ENCODE results near the gene EXO1. TPM values are rescaled to one million over a fixed set of nuclear protein-coding genes. Genes with fewer than 3 reads are reported as not detected.

The EXO1 gene
- total and polyA plus RNA-seq, 9 donors, result 0.12 to 1.3 (median 0.63) TPM

- Histone ChIP-seq H3K9me3 (no peaks in the 10 kb centered on the region), H3K4me1 (ENCODE audit: insufficient read depth) (no peaks in the 10 kb centered on the region), H3K27me3 (no peaks in the 10 kb centered on the region), H3K27ac (no peak overlapping the region), H3K36me3 (no peaks in the 10 kb centered on the region), H3K4me3 (no peak overlapping the region)
- WGBS, 3 donors, result 89 to 95% (median 93%) methylated on average over 6 of the region's 6 CpGs
- TF ChIP-seq EP300 (IDR thresholded peaks at IDR 0.05), result no peak
- TF ChIP-seq CTCF (IDR thresholded peaks at IDR 0.05), result no peak
- TF ChIP-seq POLR2A (IDR thresholded peaks at IDR 0.05), result no peak
- DNase-seq, result no peak
- intact Hi-C loops (cut with DNase I), result no loop called here
Observed at GRCh38 chr1:241881440-241881839, 33.4 kb downstream of the EXO1 start.

- no peaks in the 10 kb centered on the region for H3K9me3 ChIP-seq
- no peaks in the 10 kb centered on the region for H3K36me3 ChIP-seq
- intact Hi-C loops (cut with DNase I), result no loop called here
- H3K4me3 ChIP-seq, result no peak overlapping the region
- no peaks in the 10 kb centered on the region for H3K4me1 ChIP-seq (ENCODE audit: insufficient read depth)
- no peak for TF ChIP-seq CTCF (IDR thresholded peaks at IDR 0.05)
- no peak for TF ChIP-seq POLR2A (IDR thresholded peaks at IDR 0.05)
- no peak for TF ChIP-seq EP300 (IDR thresholded peaks at IDR 0.05)
- no peaks in the 10 kb centered on the region for H3K27me3 ChIP-seq
- WGBS, 3 donors, result 71 to 91% (median 76%) methylated on average over 1 of the region's 1 CpG
- no peak for DNase-seq
- no peak overlapping the region for H3K27ac ChIP-seq
Observed at GRCh38 chr1:241883159-241883558, 35.2 kb downstream of the EXO1 start.

GRCh38 chr1:241888232-241888631 lies 40.2 kb downstream of the EXO1 start:
- no peak overlapping the region for H3K4me3 ChIP-seq
- H3K27ac ChIP-seq, result no peak overlapping the region
- no peak for TF ChIP-seq POLR2A (IDR thresholded peaks at IDR 0.05)
- TF ChIP-seq CTCF (IDR thresholded peaks at IDR 0.05), result no peak
- no peak for TF ChIP-seq EP300 (IDR thresholded peaks at IDR 0.05)
- no peak for DNase-seq
- intact Hi-C loops (cut with DNase I), result no loop called here
- no peaks in the 10 kb centered on the region for H3K4me1 ChIP-seq (ENCODE audit: insufficient read depth)
- no peaks in the 10 kb centered on the region for H3K9me3 ChIP-seq
- 79 to 91% (median 90%) methylated on average over 4 of the region's 4 CpGs for WGBS, 3 donors
- no peaks in the 10 kb centered on the region for H3K36me3 ChIP-seq
- no peaks in the 10 kb centered on the region for H3K27me3 ChIP-seq

DNA sequence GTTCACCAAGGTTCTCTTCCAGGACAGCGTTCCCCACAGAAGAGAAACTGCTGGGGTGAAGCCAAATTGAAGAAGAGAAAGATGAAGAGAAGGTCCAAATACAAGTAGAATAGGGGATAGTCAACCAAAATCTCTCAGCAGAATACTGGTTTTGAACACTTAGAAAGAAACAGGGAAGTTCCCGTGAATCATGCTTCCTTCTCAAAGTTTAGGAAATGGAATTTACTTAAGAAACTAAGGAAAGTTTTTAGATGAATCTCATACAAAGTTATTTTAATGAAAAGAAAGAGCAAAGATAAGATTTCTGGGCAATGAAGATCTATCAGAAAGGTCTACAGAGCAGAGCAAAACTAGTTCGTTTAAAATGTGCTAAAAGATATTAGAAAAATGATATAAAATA lies 43.3 kb downstream of the EXO1 start:
- no peaks in the 10 kb centered on the region for H3K4me1 ChIP-seq (ENCODE audit: insufficient read depth)
- H3K4me3 ChIP-seq, result no peak overlapping the region
- H3K27ac ChIP-seq, result no peak overlapping the region
- TF ChIP-seq POLR2A (IDR thresholded peaks at IDR 0.05), result no peak
- TF ChIP-seq EP300 (IDR thresholded peaks at IDR 0.05), result no peak
- no peak for TF ChIP-seq CTCF (IDR thresholded peaks at IDR 0.05)
- WGBS, 3 donors, result 59 to 78% (median 66%) methylated on average over 3 of the region's 3 CpGs
- DNase-seq, result no peak
- intact Hi-C loops (cut with DNase I), result no loop called here
- no peaks in the 10 kb centered on the region for H3K27me3 ChIP-seq
- H3K9me3 ChIP-seq, result no peaks in the 10 kb centered on the region
- H3K36me3 ChIP-seq, result no peaks in the 10 kb centered on the region

GRCh38 chr1:241894016-241894415 lies 46.0 kb downstream of the EXO1 start:
- no peaks in the 10 kb centered on the region for H3K27me3 ChIP-seq
- H3K4me1 ChIP-seq (ENCODE audit: insufficient read depth), result no peaks in the 10 kb centered on the region
- 64 to 82% (median 71%) methylated on average over 3 of the region's 3 CpGs for WGBS, 3 donors
- TF ChIP-seq POLR2A (IDR thresholded peaks at IDR 0.05), result no peak
- no peak for TF ChIP-seq EP300 (IDR thresholded peaks at IDR 0.05)
- TF ChIP-seq CTCF (IDR thresholded peaks at IDR 0.05), result no peak
- H3K4me3 ChIP-seq, result no peak overlapping the region
- no peaks in the 10 kb centered on the region for H3K36me3 ChIP-seq
- no peaks in the 10 kb centered on the region for H3K9me3 ChIP-seq
- no peak overlapping the region for H3K27ac ChIP-seq
- no peak for DNase-seq
- intact Hi-C loops (cut with DNase I), result no loop called here

Measured in ovary (tissue), 9 donors.